Neuronal stem cell (in vitro differentiated cells): Measurements from ENCODE around the gene CFAP77.
A peak's percentile ranks its signal among the peaks of the same experiment; 100 is the strongest.

Source experiments
- DNase-seq: peaks from one replicate; pipeline ENCODE4 v3.0.0-alpha.2; 2013; ENCODE audit warnings: low spot score
- H2AFZ ChIP-seq: one replicate; pipeline ENCODE4 v1.6.1; 2013; ENCODE audit warnings: mild to moderate bottlenecking, low read length, inconsistent platforms
- H2AK5ac ChIP-seq: 2 replicates; pipeline ENCODE4 v1.6.1; 2013; ENCODE audit warnings: low read depth, mild to moderate bottlenecking, inconsistent platforms, low read length, moderate library complexity, mixed read lengths
- H2BK120ac ChIP-seq: 2 replicates; pipeline ENCODE4 v1.6.1; 2013; ENCODE audit warnings: low read depth, mild to moderate bottlenecking, inconsistent platforms, low read length, moderate library complexity, mixed read lengths
- H2BK12ac ChIP-seq: one replicate; pipeline ENCODE4 v1.6.1; 2013; ENCODE audit warnings: low read length, inconsistent platforms
- H2BK15ac ChIP-seq: 2 replicates; pipeline ENCODE4 v1.6.1; 2013; ENCODE audit warnings: mild to moderate bottlenecking, low read length, inconsistent platforms, mixed read lengths
- H2BK5ac ChIP-seq: one replicate; pipeline ENCODE4 v1.6.1; 2013; ENCODE audit warnings: inconsistent platforms, mild to moderate bottlenecking, low read length, moderate library complexity
- H3K14ac ChIP-seq: one replicate; pipeline ENCODE4 v1.6.1; 2013; ENCODE audit warnings: low read length, inconsistent platforms
- H3K18ac ChIP-seq: 2 replicates; pipeline ENCODE4 v1.6.1; 2013; ENCODE audit warnings: low read length, inconsistent platforms
- H3K23ac ChIP-seq: 2 replicates; pipeline ENCODE4 v1.6.1; 2013; ENCODE audit warnings: low read depth, mild to moderate bottlenecking, mixed read lengths, low read length, inconsistent platforms; ENCODE audit not compliant: poor library complexity
- H3K27ac ChIP-seq: replicated peaks from 3 replicates; pipeline ENCODE4 v1.5.1; 2013; ENCODE audit warnings: low read length, inconsistent platforms
- H3K27me3 ChIP-seq, 3 experiments: 2 replicates each; pipeline ENCODE4 v1.6.1; 2013; ENCODE audit warnings: low read length in 3 of 3, mild to moderate bottlenecking in 2 of 3, inconsistent platforms in 1 of 3, low read depth in 1 of 3, mixed read lengths in 1 of 3, moderate library complexity in 1 of 3; ENCODE audit not compliant: control insufficient read depth in 3 of 3, insufficient read depth in 3 of 3
- H3K36me3 ChIP-seq, 2 donors: replicated peaks in 1 of 2; 2 replicates each; pipeline ENCODE4 v1.6.1; 2013; ENCODE audit warnings: low read length in 2 of 2; ENCODE audit not compliant: control insufficient read depth in 2 of 2, insufficient read depth in 2 of 2
- H3K4ac ChIP-seq: 2 replicates; pipeline ENCODE4 v1.6.1; 2013; ENCODE audit warnings: inconsistent platforms, mild to moderate bottlenecking, low read length, moderate library complexity
- H3K4me1 ChIP-seq, 2 donors: 1 replicate in 1 of 2; 2 replicates in 1 of 2; pipeline ENCODE4 v1.6.1; 2013; ENCODE audit warnings: low read length in 2 of 2, low read depth in 1 of 2; ENCODE audit not compliant: control insufficient read depth in 2 of 2, insufficient read depth in 1 of 2
- H3K4me2 ChIP-seq: one replicate; pipeline ENCODE4 v1.6.1; 2013; ENCODE audit warnings: mild to moderate bottlenecking, low read length, inconsistent platforms; ENCODE audit not compliant: insufficient read depth, poor library complexity, severe bottlenecking
- H3K4me3 ChIP-seq, 2 donors: 2 replicates each; pipeline ENCODE4 v1.5.1; 2013; ENCODE audit warnings: low read length in 2 of 2, mild to moderate bottlenecking in 2 of 2, inconsistent platforms in 1 of 2, moderate library complexity in 1 of 2
- H3K79me1 ChIP-seq: one replicate; pipeline ENCODE4 v1.6.1; 2013; ENCODE audit warnings: low read depth, mild to moderate bottlenecking, inconsistent platforms, low read length, moderate library complexity
- H3K9ac ChIP-seq: one replicate; pipeline ENCODE4 v1.6.1; 2013; ENCODE audit warnings: mild to moderate bottlenecking, low read depth, low read length, inconsistent platforms; ENCODE audit not compliant: poor library complexity
- H3K9me3 ChIP-seq, 2 donors: replicated peaks in 1 of 2; 2 replicates each; pipeline versions ENCODE3 to v1.6.1; 2013; ENCODE audit warnings: low read length in 2 of 2, mild to moderate bottlenecking in 2 of 2, inconsistent platforms in 1 of 2, low read depth in 1 of 2, mixed read lengths in 1 of 2, moderate library complexity in 1 of 2; ENCODE audit not compliant: control insufficient read depth in 2 of 2, insufficient read depth in 1 of 2
- H4K8ac ChIP-seq: one replicate; pipeline ENCODE4 v1.6.1; 2013; ENCODE audit warnings: low read depth, mild to moderate bottlenecking, inconsistent platforms, low read length, moderate library complexity
- H4K91ac ChIP-seq: one replicate; pipeline ENCODE4 v1.6.1; 2013; ENCODE audit warnings: low read length, low read depth, mild to moderate bottlenecking, inconsistent platforms; ENCODE audit not compliant: poor library complexity
- WGBS, 2 donors: extraction: QIAGEN DNeasy Blood & Tissue Kit; methylation state at CpG; one replicate each; pipeline ENCODE4 v1.1.7; 2013; ENCODE audit warnings: missing lambda C conversion rate in 2 of 2, mixed read lengths in 1 of 2; ENCODE audit not compliant: insufficient read length in 2 of 2, insufficient replicate concordance in 1 of 2; ENCODE audit errors: extremely low coverage in 2 of 2; 5-methylcytosine and 5-hydroxymethylcytosine counted together

The CFAP77 gene

GRCh38 chr9:132552041-132552440 is 142.0 kb downstream of the CFAP77 start:
- Histone ChIP-seq H3K4me1 (peaks cover 29 to 37% of the 10 kb centered on the region in 2 donors), H3K79me1 (no peaks in the 10 kb centered on the region), H3K4me2 (no peak overlapping the region), H2AK5ac (peak overlapping the region; percentile 96), H3K27ac (no peak overlapping the region), H3K9ac (no peak overlapping the region), H3K23ac (no peak overlapping the region), H3K4ac (no peak overlapping the region), H2BK5ac (peak overlapping the region; percentile 85), H3K14ac (no peak overlapping the region), H3K36me3 (no peaks in the 10 kb centered on the region), H3K27me3 (peaks cover 0 to 9% (median 0%) of the 10 kb centered on the region in 3 experiments), H4K8ac (no peak overlapping the region), H4K91ac (no peak overlapping the region), H3K9me3 (no peaks in the 10 kb centered on the region), H3K4me3 (no peak overlapping the region), H2BK120ac (peak overlapping the region; percentile 69), H2BK12ac (no peak overlapping the region), H3K18ac (peak overlapping the region; percentile 94), H2AFZ (no peak overlapping the region), H2BK15ac (peak overlapping the region; percentile 70)
- no CpG with 5 or more reads among the region's 12 CpGs for WGBS, 2 donors
- DNase-seq, result no peak

GRCh38 chr9:132554755-132555154 is 144.7 kb downstream of the CFAP77 start:
- WGBS, 2 donors, result no CpG with 5 or more reads among the region's 2 CpGs
- Histone ChIP-seq H3K4me1 (peaks cover 14 to 27% of the 10 kb centered on the region in 2 donors), H3K36me3 (no peaks in the 10 kb centered on the region), H2BK5ac (no peak overlapping the region), H3K4me2 (no peak overlapping the region), H3K9me3 (peaks cover 2% of the 10 kb centered on the region in 2 donors), H3K18ac (no peak overlapping the region), H4K91ac (no peak overlapping the region), H3K27me3 (peaks cover 0 to 16% (median 0%) of the 10 kb centered on the region in 3 experiments), H3K23ac (no peak overlapping the region), H2AK5ac (no peak overlapping the region), H2BK12ac (peak overlapping the region; percentile 1), H3K27ac (no peak overlapping the region), H3K4me3 (no peak overlapping the region), H2AFZ (no peak overlapping the region), H2BK15ac (no peak overlapping the region), H3K14ac (no peak overlapping the region), H3K4ac (no peak overlapping the region), H3K9ac (no peak overlapping the region), H2BK120ac (no peak overlapping the region), H4K8ac (no peak overlapping the region), H3K79me1 (no peaks in the 10 kb centered on the region)
- DNase-seq, result no peak

- Histone ChIP-seq H3K4me2 (no peak overlapping the region), H4K8ac (no peak overlapping the region), H2BK15ac (no peak overlapping the region), H3K23ac (no peak overlapping the region), H2BK120ac (no peak overlapping the region), H4K91ac (no peak overlapping the region), H3K4me1 (peaks cover 16 to 31% of the 10 kb centered on the region in 2 donors), H3K9ac (no peak overlapping the region), H3K27me3 (peaks cover 0 to 24% (median 0%) of the 10 kb centered on the region in 3 experiments), H3K18ac (no peak overlapping the region), H2BK12ac (no peak overlapping the region), H3K36me3 (no peaks in the 10 kb centered on the region), H2AFZ (no peak overlapping the region), H3K9me3 (peaks cover 2 to 4% of the 10 kb centered on the region in 2 donors), H2BK5ac (peak overlapping the region; percentile 79), H3K4ac (no peak overlapping the region), H2AK5ac (peak overlapping the region; percentile 56), H3K14ac (no peak overlapping the region), H3K27ac (peak overlapping the region; percentile 94), H3K79me1 (no peaks in the 10 kb centered on the region), H3K4me3 (no peak overlapping the region)
- DNase-seq, result no peak
- no CpG with 5 or more reads among the region's 8 CpGs for WGBS, 2 donors
These were observed 145.5 kb downstream of the CFAP77 start for GRCh38 chr9:132555528-132555927.

- Histone ChIP-seq H3K79me1 (no peaks in the 10 kb centered on the region), H3K9me3 (peaks cover 2 to 4% of the 10 kb centered on the region in 2 donors), H2AFZ (peak overlapping the region; percentile 77), H2BK15ac (peak overlapping the region; percentile 43), H2BK5ac (peak overlapping the region; percentile 79), H2AK5ac (peak overlapping the region; percentile 56), H3K9ac (no peak overlapping the region), H3K27me3 (peaks cover 0 to 31% (median 0%) of the 10 kb centered on the region in 3 experiments), H4K8ac (no peak overlapping the region), H3K4me2 (peak overlapping the region; percentile 57), H2BK12ac (no peak overlapping the region), H2BK120ac (no peak overlapping the region), H3K4me1 (peaks cover 22 to 34% of the 10 kb centered on the region in 2 donors), H3K23ac (no peak overlapping the region), H4K91ac (no peak overlapping the region), H3K27ac (peak overlapping the region; percentile 94), H3K18ac (peak overlapping the region; percentile 31), H3K14ac (no peak overlapping the region), H3K4me3 (no peak overlapping the region), H3K4ac (no peak overlapping the region), H3K36me3 (no peaks in the 10 kb centered on the region)
- no peak for DNase-seq
- WGBS, 2 donors, result no CpG with 5 or more reads among the region's 6 CpGs
These were observed 146.2 kb downstream of the CFAP77 start for GRCh38 chr9:132556235-132556634.
